Epithelial cell of alveolus of lung (primary cell): Measurements from ENCODE around the gene CHCHD10. TPM values are rescaled to one million over a fixed set of nuclear protein-coding genes. Genes with fewer than 3 reads are reported as not detected.

Experiments used
- total RNA-seq: library from RNA; depleted of rRNA; stranded (reverse); fragments of >200 nt; gene quantifications from 2 replicates; pipeline ENCODE4 v1.2.1, GENCODE V29; 2015

CHCHD10 gene
- 15.6 and 16.9 TPM in 2 replicates for total RNA-seq

GRCh38 chr22:23767673-23768548 lies at the start of gene CHCHD10:
Gene CHCHD10, minus strand, starts transcription at chr22:23767972. Its CDS starts 98 bp downstream, at chr22:23767874.

GRCh38 chr22:23786752-23787599 lies 19.2 kb upstream of the CHCHD10 start, which contains the start of gene SMARCB1:
Gene SMARCB1, plus strand, starts transcription at chr22:23786966. Its CDS starts 204 bp downstream, at chr22:23787170.

GRCh38 chr22:23772649-23773473 lies 5.1 kb upstream of the CHCHD10 start, which contains the start of gene MMP11:
Gene MMP11, plus strand, starts transcription at chr22:23772849. Its CDS starts 22 bp downstream, at chr22:23772871.

DNA sequence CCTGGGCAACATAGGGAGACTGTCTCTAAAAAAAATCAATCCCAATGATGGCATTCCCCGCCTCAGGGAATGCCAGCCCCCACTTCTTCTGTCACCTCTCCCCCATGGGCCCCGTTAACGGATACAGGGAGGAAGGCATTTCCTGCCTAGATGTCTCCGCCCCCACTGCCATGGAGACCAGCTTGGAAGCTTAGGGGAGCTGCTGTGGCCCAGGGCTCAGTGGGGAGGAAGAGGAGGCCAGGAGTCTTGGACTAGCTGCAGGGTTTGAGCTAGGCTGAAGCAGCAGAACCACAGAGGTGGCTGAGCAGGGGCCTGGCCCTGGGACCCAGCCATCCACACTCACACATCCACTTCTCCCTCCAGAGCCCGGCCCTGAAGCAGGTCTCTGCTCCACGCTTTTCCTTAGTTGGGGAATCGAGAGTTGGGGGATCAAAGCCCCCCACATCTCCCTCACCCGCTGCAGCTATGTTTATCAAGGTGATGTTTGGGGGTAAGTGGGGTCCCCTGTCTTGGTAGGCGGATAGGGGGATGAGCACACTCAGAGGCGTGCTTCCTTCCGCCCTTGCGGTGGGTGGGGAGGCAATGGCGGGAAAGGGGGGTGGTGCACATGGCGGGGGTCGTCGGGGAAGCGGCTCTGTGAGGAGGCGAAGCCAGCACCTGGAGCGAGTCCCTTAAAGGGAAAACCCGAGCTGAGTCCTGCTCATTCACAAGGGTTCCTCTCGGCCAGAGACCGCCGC lies 4.8 kb downstream of the CHCHD10 start, which contains the start of gene C22orf15:
TSS of gene C22orf15 (plus strand) at position 149 of the 737 bp plus-strand sequence. CDS start at position 466, 317 bp downstream.

GRCh38 chr22:23754220-23754919 lies 13.4 kb downstream of the CHCHD10 start, which contains the start of gene VPREB3:
Gene VPREB3, minus strand, starts transcription at chr22:23754425. Its CDS starts 62 bp downstream, at chr22:23754363.

GRCh38 chr22:23750714-23751440 lies 16.9 kb downstream of the CHCHD10 start, which contains the start of gene ZNF70:
Gene ZNF70, minus strand, starts transcription at chr22:23751112. Its CDS starts 5,972 bp downstream, at chr22:23745140.

Other genes starting within 250 kb of the CHCHD10 start
- not detected in 2 replicates for gene IGLL1, start 187.7 kb downstream of the CHCHD10 start, total RNA-seq
- gene DRICH1, start 135.7 kb downstream of the CHCHD10 start, total RNA-seq = not detected in 2 replicates
- not detected in 2 replicates for gene RGL4, start 77.0 kb downstream of the CHCHD10 start, total RNA-seq
- gene ZNF70, start 16.9 kb downstream of the CHCHD10 start, total RNA-seq = 3.4 and 4.5 TPM in 2 replicates
- gene VPREB3, start 13.5 kb downstream of the CHCHD10 start, total RNA-seq = not detected in 2 replicates
- 0.08 and 0.52 TPM in 2 replicates for gene C22orf15, start 5.0 kb downstream of the CHCHD10 start, total RNA-seq
- gene MMP11, start 4.9 kb upstream of the CHCHD10 start, total RNA-seq = 10.9 and 14.0 TPM in 2 replicates
- gene SMARCB1, start 19.0 kb upstream of the CHCHD10 start, total RNA-seq = 85.3 and 104 TPM in 2 replicates
- gene DERL3, start 71.0 kb upstream of the CHCHD10 start, total RNA-seq = 6.9 TPM in 1 of 2 replicates, not detected in the other
- 6.1 and 10.7 TPM in 2 replicates for gene SLC2A11, start 89.9 kb upstream of the CHCHD10 start, total RNA-seq
- 871 and 1,287 TPM in 2 replicates for gene MIF, start 126.4 kb upstream of the CHCHD10 start, total RNA-seq
- 17.1 and 36.6 TPM in 2 replicates for gene GSTT2B, start 193.2 kb upstream of the CHCHD10 start, total RNA-seq
- gene DDTL, start 198.9 kb upstream of the CHCHD10 start, total RNA-seq = 0.26 and 2.6 TPM in 2 replicates
- gene DDT, start 206.5 kb upstream of the CHCHD10 start, total RNA-seq = 135 and 140 TPM in 2 replicates
- gene GSTT2, start 212.2 kb upstream of the CHCHD10 start, total RNA-seq = 0.13 TPM in 1 of 2 replicates, not detected in the other
- not detected in 2 replicates for gene GSTT4, start 237.5 kb upstream of the CHCHD10 start, total RNA-seq
- gene CABIN1, start 243.3 kb upstream of the CHCHD10 start, total RNA-seq = 25.2 and 37.4 TPM in 2 replicates